ENCODE measurements around the gene ZP1. TPM values are rescaled to one million over a fixed set of nuclear protein-coding genes. Genes with fewer than 3 reads are reported as not detected.

Gene ZP1
- total RNA-seq, 1 donor from 2014 or later: 0.66 TPM

DNA sequence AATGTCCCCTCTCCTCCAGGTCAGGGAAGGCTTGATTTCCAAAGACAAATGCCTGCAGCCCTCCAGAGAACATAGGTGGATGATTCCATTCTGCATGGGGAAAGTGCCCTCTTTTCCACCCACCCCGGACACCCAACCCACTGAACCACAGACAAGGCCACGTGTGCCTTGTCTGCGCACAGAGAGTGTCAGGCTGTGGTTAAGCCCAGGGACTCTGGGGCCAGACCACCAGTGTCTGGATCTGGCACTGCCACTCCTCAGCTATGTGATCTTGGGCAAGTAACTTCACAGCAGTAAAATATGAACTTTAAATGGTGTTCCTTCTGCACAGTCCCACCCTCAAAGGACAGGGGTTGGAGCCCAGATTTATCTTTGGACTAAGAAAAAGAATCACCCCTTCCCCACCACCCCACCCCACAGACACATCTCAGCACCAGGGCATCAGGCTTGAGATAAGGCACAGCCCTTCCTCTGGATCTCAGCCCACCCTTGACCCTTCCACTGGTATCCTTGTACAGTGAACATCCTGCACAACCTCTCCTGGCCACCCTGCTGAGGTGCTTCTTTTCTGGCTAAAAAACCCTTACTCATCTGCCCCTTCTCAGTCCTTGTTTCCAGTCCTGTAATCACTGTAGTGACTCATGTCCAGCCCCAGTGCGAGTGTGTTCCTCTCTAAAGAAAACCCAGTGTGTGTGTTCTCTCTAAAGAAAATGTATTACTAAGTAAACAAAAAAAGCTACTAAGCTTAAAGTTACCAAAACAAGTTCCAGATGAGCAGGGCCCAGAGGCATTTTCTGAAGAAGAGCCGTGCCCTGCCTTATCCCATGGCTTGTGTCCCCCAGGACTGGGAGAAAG is 9.7 kb upstream of the ZP1 start:
- intact Hi-C loops (cut with micrococcal nuclease): loop anchor here (2.0 kb wide), 1 partner anchor 15 kb away; the partner anchor contains the start of gene CCDC86

DNA sequence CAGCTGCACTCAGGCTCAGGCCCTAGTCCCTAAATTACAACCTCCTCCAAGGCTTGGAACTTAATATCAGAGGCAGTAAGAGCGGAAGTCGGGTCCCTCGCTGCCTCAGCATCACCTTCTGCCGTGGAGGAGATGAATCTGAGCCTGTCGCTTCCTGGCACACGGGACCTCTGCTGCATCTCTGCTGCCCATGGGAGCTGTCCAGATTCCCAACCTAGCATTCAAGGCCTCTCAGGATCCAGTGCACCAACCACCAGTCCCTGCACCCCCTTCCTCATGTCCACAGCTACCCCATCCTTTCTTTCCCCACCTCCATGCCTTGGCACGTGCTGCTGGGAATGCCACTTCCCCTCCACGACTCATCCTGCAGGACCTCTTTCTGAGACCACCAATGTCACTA is 9.1 kb upstream of the ZP1 start:
- intact Hi-C loops (cut with micrococcal nuclease): loop anchor here (2.0 kb wide), 1 partner anchor 15 kb away; the partner anchor contains the start of gene CCDC86

DNA sequence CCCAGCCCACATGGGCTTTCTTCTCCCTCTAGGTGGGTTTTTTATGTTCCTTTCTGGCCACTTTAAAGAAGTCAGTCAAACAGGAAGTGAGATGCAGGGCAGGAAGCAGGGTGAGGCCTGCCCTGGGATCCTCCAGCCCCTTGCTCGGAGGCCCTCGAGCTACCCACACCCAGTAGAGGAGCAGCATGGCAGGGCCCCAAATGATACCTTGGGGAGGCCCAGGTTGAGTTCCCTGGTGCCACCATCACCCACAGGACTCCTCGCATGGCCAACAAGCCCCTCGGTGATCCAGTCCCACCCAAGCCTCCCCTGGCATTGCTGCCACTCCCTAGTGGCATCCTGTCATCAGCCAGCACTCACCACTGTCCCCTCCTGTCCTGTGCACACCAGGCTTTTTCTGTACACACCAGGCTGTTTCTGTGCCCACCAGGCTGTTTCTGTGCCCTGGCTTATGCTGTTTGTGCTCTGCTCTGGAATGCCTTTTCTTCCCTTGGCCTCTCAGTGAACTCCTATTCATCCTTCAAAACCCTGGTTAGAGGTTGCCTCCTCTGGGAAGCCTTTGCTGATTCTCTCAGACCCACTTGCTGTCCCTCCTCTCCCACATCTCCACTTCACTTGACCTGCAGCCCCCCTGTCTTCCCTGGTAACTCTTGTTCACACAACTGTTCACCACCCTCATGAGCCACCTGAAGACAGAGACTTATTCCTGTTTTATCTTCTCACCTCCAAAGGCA is 8.4 kb upstream of the ZP1 start:
- intact Hi-C loops (cut with micrococcal nuclease): loop anchor here (2.0 kb wide), 1 partner anchor 16 kb away; the partner anchor contains the start of gene CCDC86

DNA sequence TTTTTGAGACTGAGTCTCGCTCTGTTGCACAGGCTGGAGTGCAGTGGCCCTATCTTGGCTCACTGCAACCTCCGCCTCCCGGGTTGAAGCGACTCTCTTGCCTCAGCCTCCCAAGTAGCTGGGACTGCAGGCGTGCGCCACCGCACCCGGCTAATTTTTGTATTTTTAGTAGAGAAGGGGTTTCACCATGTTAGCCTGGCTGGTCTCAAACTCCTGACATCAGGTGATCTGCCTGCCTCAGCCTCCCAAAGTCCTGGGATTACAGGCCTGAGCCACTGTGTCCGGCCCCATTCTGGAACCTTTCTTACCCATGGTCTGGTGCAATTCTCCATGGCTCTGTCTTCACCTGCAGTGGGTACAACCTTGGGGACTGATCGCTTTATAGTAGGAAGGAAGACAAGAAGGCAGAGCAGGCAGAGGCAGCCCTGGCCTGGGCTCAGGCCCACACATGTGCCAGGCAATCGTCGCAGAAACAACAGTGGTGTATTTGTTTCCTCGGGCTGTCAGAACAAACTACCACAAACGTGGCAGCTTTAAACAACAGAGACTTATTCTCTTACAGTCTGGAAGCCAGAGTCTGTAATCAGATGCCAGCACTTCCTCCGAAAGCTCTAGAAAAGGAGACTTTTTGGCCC is 7.6 kb upstream of the ZP1 start:
- intact Hi-C loops (cut with micrococcal nuclease): loop anchor here (2.0 kb wide), 1 partner anchor 17 kb away; the partner anchor contains the start of gene CCDC86

DNA sequence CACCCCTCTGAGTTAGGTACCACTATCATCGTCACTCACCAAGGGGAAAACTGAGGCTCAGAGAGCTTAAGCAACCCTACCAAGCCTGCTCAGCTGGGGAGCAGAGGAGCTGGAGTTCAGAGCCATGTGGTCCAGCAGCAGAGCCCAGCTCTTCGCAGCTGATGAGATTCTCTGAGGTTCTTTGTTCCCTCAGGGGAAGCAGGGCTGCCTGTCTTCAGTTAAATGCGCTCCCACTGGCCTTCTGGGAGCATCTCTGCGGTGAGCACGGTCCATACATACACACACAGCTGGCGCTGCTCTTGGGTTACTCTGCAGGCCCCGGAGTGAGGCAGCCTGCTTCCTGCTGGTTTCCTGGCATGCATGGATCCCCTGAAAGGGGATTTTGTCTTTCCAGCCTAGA is 6.4 kb upstream of the ZP1 start:
- intact Hi-C loops (cut with micrococcal nuclease): no loop called here

DNA sequence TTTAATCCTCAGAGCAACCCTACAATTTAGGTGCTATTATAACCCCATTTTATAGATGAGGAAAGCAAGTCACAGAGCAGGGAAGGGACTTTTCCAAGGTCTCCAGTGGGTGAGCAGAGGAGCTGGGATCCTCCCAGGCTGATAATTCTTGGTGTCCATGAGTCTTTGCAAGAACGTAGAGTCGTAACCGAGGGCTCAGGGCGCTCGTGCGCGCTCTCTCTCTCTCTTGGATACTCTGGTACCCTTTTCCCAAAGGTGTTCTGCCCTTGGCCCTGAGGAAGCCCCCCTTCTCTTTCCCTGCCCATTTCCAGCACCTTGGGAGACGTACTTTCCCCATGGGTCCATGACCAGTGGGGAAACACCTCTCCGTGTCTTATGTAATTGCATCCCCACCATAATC is 5.2 kb upstream of the ZP1 start:
- intact Hi-C loops (cut with micrococcal nuclease): no loop called here

DNA sequence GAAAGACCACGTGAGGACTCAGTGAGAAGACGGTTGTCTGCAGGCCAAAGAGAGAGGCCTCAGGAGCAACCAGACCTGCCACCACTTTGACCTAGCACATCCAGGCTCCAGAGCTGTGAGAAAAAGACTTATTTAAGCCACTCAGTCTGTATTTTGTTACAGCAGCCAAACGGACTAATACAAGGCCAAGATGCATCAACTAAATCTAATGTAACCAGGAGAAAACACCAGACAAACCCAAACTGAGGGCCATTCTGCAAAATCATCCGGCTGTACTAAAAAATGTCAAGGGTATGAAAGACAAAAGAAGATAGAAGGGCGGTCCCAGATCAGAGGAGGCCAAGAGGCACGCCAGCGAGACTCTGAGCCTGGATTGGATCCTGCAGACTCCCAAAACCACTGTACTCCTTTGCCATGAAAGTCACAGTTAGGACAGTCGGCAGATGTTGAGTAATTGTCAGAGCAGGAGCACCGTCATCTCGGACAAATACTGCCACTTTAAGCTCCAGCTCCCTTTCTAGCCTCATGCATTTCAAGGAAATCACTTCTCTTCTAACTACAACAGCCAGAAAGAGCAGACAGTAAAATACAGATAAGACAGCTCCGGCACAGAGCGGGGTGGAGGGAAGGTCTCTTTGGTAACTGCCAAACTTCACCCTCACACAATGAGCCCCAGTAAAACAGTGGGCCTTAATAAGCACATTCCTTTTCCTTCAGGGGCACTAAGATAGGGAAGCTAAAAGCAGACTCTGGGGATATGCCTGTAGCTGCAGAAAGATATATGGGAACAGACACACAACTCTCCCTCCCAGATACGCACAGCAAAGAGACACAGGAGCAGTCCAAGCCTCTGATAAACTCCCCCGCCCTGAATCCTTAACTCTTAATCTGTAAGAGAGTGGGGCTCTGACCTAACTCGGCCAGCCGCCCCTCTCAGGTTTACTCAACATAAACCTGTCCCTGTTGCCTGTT is 3.5 kb upstream of the ZP1 start:
- intact Hi-C loops (cut with micrococcal nuclease): no loop called here

DNA sequence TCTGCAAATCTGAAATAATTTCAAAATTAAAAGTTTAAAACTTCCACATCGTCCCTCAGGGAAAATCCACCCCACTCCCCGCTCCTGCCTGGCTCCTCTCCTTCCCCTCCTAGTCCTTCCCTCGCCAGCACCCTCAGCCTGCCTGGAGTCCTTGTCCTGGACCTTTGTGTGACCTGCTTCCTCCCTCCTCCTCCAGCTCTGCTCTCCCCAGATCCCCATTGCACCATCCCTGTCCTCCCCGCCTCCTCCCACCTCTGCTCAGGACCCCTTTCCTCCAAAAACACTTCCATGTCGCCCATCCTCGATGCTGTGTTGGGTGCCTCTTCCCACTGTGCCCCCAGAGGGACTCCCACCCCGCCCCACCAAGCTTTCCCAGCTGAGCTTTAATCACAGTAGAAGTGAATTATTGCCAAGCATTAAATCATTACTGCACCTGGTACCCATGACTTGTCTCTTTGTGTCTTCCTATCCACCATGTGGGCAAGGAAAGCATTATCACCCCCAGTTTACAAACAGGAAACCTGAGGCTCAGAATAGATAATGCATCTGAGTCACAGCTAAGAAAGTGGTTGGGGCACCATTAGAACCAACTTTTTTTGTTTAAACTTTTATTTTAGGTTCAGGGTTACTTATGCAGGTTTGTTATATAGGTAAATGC is 2.4 kb upstream of the ZP1 start:
- intact Hi-C loops (cut with micrococcal nuclease): no loop called here

DNA sequence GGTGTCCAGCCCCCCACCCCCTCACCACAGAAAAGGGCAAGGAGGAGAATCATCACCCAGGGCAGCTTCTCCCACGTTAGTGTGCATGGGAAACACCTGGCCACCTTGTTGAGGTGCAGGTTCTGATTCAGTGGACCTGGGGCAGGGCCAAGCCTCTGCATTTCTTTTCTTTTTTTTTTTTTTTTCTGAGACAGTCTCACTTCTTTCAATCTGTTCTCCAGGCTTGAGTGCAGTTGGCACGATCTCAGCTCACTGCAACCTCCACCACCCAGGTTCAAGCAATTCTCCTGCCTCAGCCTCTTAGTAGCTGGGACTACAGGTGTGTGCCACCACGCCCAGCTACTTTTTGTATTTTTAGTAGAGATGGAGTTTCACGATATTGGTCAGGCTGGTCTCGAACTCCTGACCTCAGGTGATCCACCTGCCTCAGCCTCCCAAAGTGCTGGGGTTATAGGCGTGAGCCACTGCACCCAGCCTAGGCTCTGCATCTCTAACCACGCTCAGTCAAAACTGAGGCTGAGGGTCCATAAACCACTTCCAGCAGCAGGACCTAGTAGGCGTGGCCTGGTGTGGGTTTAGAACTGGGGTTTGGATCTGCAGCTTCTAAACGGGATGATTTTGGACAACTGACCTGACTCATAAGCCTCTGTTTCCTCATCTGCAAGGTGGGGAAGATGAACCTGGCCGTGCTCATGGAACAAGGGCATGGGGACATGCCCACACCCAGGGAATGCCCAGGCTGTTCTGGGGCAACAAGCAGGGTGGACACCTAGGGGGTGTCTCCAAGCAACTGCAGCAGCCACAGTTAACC is 734 bp downstream of the ZP1 start:
- intact Hi-C loops (cut with micrococcal nuclease): no loop called here

DNA sequence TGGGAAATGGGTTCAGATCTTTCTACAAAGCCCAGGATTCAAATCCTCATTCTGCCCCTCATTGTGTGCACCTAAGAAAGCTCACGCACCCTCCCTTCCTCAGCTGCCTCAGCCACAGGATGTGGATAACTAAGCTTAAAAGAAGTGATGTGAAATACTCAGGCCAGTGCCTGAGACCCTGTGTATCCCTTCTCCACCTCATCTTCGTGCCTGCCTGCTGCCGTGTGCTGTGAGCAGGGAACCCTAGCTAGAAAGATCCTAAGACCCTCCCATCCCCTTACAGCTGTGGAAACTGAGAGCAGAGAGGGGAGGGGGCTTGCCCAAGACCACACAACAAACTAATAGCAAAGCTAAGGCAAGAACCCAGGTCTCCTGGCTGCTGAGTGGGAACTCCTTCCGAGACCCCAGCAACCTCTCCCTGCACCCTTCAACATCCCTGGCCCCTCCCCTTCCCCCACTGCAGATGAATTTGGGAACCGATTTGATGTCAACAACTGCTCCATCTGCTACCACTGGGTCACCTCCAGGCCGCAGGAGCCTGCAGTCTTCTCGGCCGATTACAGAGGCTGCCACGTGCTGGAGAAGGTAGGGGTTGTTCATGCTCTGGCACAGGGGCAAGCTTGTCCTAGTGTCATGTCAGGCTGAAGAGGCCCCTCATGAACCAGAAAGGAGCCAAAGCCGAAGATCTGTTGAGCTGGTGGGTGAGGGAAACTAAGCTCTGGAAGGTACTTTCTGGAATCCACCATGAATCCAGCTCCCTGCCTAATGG is 1.5 kb downstream of the ZP1 start:
- intact Hi-C loops (cut with micrococcal nuclease): no loop called here

DNA sequence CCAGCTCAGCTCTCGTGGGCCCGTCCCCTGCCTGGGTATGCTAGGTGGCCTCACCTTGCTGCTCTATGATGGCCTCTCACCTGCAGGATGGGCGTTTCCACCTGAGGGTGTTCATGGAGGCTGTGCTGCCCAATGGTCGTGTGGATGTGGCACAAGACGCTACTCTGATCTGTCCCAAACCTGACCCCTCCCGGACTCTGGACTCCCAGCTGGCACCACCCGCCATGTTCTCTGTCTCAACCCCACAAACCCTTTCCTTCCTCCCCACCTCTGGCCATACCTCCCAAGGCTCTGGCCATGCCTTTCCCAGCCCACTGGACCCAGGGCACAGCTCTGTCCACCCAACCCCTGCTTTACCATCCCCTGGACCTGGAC is 2.1 kb downstream of the ZP1 start:
- intact Hi-C loops (cut with micrococcal nuclease): no loop called here

DNA sequence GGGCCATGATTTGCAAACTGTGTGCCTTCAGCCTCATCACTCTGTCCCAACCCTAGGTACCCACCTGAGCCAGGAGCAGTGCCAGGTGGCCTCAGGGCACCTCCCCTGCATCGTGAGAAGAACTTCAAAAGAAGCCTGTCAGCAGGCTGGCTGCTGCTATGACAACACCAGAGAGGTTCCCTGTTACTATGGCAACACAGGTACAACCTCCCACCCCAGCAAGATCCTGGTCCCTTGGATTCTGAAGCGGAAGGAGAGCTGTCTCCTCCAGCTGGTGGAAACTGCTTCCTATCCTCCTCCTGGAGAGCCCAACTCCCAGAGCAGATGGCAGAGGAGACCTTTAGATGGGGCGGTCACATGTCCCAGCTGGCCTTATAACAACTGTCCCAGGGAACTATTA is 2.9 kb downstream of the ZP1 start:
- intact Hi-C loops (cut with micrococcal nuclease): loop anchor here (5.0 kb wide), 1 partner anchor 38 kb away; no protein-coding TSS in a partner anchor

DNA sequence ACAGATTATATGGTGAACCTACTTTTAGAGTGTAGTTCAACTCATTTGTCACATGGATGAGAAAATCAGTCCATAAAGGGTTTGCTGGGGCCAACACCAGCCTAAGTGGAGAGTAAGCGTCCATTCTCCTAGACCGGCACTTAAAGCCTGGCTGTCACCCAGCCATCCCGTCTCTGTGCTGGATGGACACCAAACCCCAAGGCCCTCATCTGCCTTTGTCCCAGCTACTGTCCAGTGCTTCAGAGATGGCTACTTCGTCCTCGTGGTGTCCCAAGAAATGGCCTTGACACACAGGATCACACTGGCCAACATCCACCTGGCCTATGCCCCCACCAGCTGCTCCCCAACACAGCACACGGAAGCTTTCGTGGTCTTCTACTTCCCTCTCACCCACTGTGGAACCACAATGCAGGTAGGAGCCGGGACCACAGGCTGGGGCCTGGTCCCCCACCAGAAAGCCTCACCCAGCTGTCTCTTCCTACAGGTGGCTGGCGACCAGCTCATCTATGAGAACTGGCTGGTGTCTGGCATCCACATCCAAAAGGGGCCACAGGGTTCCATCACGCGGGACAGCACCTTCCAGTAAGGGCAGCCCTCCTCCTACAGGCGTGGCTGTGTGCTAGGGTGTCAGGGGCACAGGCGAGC is 3.5 kb downstream of the ZP1 start:
- intact Hi-C loops (cut with micrococcal nuclease): loop anchor here (5.0 kb wide), 1 partner anchor 39 kb away; no protein-coding TSS in a partner anchor

DNA sequence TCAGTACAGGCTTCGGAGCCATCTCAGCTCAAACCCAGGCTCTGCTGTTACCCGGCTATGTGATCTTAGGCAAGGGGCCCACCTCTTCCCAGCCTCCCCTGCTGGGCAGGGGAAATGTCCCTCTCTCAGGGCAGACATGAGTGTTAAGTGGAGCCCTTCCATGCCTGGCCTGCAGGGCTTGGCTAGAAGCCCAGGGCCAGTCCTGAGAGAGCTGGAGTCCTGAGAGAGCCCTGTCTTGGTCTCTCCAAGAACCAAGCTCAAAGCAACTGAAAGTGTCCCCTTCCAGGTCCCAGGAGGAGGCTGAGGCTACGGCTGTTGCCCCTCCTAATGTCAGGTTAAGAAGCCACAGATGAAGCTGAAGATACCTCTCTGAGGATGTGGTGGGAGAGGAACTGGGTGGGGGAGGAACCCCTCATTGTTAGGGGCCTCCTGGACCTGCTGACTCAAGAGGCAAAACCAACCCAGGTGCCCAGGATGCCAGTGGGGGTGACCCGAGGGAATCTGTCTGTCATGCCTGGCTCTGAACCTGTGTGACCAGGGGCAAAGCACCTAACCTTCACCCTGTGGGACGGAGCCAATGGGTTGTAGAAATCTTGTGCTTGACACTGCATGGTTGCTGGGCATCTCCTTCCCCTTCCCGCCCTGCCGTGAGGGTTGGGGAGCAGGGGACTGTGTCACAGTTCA is 4.2 kb downstream of the ZP1 start:
- intact Hi-C loops (cut with micrococcal nuclease): loop anchor here (5.0 kb wide), 1 partner anchor 39 kb away; no protein-coding TSS in a partner anchor

DNA sequence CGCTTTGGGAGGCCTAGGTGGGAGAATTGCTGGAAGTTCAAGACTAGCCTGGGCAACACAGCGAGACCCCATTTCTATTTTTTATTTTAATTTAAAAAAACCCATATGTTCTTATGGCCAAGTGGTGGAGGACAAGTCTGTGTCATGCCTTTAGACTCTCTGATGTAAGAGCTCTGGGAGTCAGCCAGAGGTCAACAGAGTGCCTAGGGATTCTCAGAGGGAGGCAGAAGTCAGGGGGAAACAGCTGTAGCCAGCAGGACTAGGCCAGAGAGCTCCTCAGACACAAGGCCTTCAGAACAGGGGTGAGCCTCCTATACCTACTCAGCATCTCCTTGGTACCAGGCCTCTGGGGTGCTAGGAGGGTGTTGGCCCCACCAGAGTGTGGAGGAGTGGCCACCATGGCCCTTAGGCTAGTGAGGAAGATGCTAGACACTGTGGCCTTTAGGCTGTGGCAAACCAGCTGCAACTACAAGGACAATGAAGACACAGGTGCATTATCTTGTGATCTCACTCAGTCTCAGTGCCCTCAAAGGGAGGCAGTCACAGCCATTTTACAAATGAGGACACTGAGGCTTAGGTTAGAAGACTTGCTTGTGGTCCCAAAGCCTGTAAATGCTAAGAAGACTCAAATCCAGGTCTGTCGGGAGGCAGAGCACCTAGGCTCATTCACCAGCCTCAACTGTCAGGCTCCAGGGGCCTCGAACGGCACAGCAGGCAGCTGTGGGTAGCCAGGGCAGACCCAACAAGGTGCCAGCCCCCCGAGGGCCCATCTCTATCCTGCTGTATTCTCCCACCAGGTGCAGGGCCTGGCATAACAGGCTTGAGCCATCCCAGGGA is 5.0 kb downstream of the ZP1 start:
- intact Hi-C loops (cut with micrococcal nuclease): loop anchor here (5.0 kb wide), 1 partner anchor 40 kb away; no protein-coding TSS in a partner anchor

DNA sequence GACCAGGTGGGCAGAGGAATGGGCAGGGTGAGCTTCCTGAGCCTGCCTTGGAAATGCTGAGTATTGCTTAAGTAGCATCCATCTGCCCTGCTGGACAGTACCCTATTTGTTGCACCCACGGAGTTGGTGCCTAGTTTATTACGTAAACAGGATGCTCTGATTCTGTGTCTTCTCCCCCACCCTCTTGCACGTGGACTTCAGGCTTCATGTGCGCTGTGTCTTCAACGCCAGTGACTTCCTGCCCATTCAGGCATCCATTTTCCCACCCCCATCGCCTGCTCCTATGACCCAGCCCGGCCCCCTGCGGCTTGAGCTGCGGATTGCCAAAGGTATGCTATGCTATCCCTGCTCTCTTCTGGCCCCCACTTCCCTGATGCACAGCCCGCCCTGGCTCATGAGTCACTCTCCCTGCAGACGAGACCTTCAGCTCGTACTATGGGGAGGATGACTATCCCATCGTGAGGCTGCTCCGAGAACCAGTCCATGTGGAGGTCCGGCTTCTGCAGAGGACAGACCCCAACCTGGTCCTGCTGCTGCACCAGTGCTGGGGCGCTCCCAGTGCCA is 5.7 kb downstream of the ZP1 start:
- intact Hi-C loops (cut with micrococcal nuclease): loop anchor here (5.0 kb wide), 1 partner anchor 41 kb away; no protein-coding TSS in a partner anchor
